Lower leg skin (tissue), 3 donors: ENCODE data around the gene CNTNAP5.

ENCODE experiments used
- CTCF ChIP-seq, 3 donors: fragments of 450-650 bp; IDR thresholded peaks; one replicate each; pipeline ENCODE4 v1.5.1; 2016; ENCODE audit warnings: antibody characterized with exemption in 3 of 3, mild to moderate bottlenecking in 3 of 3, moderate library complexity in 2 of 3
- POLR2A ChIP-seq, 2 donors: fragments of 450-650 bp; IDR thresholded peaks; one replicate each; pipeline ENCODE4 v1.6.1; 2016 to 2017; ENCODE audit warnings: antibody characterized with exemption in 2 of 2, mild to moderate bottlenecking in 1 of 2, moderate library complexity in 1 of 2

GRCh38 chr2:124201713-124202112, 176.6 kb downstream of the CNTNAP5 start:
- TF ChIP-seq POLR2A (IDR thresholded peaks at IDR 0.05) (no peak), CTCF (IDR thresholded peaks at IDR 0.05) (no peak)
